GM21423 (cell line): ENCODE data around the gene COL4A3.
A peak's percentile ranks its signal among the peaks of the same experiment; 100 is the strongest.

Experiments
- ATAC-seq: cut with Tn5 transposase; IDR thresholded peaks from one replicate; pipeline ENCODE4 v1.9.1; 2021; ENCODE audit warnings: mild to moderate bottlenecking, moderate library complexity; ENCODE audit not compliant: unreplicated experiment

Gene COL4A3

DNA sequence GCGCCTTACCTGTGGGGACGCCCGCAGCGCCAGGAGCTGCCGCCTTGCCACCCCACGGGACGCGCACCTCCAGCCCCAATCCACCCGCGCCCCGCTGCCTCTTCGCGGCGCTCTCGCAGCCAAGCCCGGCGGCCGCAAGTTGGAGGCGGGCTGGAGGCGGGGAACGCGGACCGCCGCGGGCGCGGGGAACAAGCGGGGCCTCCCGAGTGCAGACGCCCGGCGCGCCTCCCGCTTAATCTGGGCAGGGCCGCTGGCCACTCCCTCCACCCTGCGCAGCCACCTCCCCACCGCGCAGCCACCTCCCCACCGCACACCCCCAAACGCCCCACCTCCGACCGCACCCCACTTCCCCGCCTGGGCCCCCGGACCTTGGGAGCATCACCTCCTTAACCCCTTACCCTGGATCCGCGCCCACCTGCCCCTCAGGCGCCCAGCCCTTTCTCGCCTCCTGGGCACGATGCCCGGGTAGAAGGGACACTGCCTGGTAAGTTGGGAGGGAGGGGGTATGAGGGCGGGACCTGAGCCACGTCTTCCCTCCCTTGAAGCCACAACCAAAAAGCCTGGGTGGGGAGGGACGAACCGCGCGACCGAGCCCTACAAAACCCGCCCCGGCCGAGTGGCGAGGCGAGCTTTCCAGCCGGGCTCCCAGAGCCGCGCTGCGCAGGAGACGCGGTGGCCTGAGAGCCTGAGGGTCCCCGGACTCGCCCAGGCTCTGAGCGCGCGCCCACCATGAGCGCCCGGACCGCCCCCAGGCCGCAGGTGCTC, at the start of gene COL4A3, which contains the start of gene COL4A4:
COL4A3 (plus strand) TSS at position 627 of the 765 bp plus-strand sequence; CDS start at position 730, 103 bp downstream.
COL4A4 (minus strand) TSS at position 208 of the 765 bp plus-strand sequence. CDS start 16,722 bp downstream, outside the sequence.
- peak; percentile 49 for ATAC-seq

DNA sequence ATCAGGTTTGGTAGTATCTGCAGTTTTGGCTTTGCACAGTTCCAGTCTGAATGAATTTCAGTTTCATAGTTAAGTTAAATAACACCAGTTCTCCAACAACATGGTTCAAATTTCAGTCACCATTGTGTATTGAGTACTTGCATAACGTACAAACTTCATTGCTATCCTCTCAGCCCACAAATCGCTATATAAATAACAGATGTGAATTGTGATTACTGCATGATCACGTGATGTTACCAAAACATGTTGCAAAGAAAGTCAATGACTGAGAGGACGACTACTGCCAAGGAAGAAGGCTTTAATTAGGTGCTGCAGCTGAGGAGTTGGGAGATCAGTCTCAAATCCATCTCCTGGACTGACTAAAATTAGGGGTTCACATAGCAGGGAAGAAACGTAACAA, 48.7 kb upstream of the COL4A3 start:
- ATAC-seq: no peak

DNA sequence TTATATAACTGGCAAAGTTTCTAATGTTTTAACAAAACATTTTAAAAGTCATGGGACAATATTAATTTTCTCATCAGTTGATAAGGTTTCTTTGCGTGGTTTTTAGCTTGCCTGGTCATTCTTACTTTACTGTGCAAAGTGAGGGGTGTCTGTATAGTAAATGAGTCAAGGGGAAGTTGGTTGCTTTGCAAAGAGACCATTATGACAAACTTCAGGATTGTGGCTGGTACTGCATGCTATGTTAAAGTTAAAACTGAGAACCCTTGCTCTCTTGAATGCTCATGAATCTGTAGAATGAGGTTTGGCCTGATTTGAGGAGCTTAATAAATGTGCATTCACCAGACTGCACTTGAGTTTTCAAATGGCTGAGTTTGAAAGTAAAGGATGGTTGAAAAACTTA, 47.4 kb upstream of the COL4A3 start:
- ATAC-seq: no peak

DNA sequence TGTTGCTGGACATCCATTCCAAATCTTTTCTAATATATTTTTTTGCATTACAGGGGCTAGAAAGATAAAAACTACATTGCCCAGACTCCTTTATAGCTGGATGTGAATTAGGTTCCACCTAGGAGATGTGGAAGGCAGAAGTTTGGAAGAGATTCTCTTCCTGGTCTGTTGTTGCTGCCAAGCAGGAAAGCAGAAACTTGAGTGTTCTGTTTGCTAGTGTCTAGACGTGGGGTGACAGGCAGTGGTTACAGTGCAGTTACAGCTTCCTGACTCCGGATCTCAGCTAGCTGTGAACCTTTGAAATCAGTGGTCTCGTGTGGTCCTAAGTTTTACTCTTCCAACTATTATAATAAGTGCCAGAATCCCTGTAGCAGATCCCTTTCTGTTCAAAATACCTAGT, 46.6 kb upstream of the COL4A3 start:
- no peak for ATAC-seq

DNA sequence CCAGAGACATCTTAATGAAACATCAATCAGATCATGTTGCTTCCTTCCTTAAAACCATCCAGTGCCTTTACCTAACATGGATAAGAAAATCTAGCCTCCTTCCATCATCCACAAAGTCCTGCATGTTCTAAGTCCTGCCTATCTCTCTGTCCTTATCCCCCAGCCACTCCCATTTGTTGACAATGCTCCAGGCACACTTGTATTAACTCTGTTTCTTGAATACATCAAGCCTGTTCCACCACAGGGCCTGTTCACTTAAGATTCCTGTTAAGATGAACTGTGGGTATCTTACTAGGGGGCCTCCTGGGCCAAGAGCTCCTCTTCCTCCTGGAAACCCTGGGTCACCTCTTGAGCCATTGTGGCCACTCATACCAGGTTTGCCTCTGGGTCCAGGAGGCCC, 46.1 kb upstream of the COL4A3 start:
- no peak for ATAC-seq

DNA sequence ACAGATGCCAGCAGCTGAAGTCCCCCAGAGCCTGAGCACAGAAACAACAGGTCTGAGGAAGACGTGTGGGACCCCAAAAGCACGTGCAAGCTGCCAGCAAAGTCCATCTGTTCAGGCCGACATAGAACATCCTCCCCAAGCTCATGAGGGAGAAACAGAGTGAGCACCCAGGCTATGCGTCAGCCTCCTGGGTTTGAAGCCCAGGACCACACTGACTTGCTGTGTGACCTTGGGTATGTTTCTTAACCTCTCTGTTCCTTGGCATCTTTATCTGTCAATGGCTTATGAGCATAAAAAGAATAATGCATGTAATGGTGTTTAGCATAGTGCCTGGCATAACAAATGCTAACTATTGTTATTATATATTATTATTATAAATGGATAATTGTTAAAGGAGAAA, 40.7 kb upstream of the COL4A3 start:
- ATAC-seq: no peak

DNA sequence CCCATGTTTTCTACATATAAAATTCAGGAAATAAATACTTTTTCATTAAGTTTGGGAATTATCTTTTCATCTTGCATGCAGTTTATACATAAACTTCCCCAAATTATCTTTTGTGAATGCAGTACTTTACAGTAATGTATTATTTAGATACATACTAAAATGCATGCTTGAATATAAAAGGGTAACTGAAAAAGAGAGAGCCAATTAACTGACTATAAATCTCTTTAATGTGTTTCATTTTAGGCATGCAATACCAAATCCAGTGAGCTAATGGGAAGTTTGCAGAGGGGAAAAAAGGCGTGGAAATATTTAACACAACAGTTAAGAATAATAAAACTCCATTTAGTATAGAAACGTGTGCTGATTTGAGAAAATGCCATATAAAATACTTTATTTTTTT, 39.6 kb upstream of the COL4A3 start:
- ATAC-seq: no peak

DNA sequence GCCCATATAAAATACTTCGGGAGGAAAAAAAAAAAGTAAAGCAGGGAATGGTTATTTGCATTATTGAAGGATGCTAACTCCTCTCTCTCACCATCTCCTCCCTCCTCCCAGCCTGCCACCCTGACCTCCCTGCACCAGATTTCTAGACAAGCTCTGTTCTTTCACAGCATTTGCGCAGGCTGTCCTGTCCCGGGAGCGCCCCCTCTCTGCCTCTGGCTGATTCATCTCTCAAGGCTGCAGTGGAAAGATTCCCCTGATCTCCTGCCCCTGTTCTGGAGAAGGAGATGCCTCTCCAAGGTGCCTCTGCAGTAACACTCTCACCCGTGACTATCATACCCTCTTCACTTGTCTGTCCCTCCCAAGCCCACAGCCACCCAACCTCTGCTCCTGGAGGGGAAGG, 38.9 kb upstream of the COL4A3 start:
- no peak for ATAC-seq

DNA sequence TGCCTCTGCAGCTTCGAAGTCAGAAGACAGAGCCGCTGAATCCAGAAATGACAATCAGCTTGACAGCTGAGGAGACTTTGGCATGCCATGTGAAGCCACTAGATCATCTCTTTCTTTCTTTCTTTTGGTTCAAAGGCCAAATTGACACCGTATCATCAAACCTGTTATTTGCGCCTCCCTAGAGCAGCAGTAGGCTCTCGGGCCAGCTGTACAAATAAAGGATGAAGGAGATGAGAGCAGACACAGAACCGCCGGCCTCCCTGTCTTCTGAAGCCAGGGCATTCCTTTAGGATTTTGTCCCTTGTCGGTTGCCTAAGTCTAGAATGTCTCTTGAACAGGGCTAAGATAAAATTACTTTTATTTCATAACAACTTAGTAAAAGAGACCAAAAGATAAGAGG, 37.2 kb upstream of the COL4A3 start:
- ATAC-seq: no peak

DNA sequence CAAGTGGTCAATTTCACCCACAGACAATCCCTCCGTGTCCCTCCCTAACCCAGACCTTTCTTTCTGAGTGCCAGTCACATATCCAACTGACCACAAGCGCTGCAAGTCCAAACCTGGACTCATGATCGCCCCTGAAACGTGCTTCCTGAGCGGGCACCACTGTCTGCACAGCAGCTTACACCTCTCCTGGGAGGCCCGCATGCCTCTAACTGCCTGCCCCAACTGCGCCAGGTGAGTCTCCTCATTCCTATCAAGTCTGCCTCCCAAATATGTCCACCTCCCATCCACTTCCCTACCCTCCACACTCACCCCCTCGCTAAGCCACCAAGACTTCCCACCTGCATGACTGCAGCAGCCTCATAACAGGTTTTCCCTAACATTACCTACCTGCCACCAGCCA, 33.8 kb upstream of the COL4A3 start:
- no peak for ATAC-seq

DNA sequence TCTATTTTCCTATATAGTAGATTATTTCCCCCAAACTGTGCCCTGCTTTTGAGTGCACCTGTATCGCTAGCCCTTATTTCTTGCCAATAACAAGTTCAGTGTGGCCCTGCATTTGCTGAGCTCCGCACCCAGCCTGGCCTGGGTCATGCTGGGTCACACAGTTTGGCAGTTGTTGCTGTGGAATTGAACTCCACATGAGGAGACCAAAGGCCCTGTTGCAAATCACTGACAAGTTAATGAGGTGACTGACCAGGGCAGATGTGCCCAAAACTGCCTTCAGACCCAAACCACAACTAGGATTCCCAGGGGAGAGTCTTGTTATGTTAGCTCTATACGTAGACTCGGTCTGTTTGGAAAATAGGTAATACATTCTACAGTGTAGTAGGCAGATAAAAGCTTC, 31.4 kb upstream of the COL4A3 start:
- ATAC-seq: no peak

DNA sequence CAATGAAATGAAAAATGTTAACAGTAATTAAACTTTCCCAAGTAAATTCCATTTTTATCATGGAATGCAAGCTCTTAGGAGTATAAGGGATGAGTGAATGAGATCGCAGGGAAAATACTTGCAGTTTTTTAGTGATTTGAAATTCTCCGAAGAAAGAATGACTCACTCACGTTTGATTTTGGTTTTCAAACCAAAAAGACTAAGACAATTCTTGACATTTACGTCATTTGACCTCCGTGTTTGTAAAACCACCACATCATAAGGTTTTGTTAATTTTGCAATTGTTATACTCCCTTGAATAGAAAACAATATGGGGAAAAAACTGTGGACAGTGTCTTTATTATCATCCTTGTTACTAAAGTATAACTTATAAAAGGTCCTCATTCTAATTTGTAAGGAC, 29.8 kb upstream of the COL4A3 start:
- ATAC-seq: no peak

DNA sequence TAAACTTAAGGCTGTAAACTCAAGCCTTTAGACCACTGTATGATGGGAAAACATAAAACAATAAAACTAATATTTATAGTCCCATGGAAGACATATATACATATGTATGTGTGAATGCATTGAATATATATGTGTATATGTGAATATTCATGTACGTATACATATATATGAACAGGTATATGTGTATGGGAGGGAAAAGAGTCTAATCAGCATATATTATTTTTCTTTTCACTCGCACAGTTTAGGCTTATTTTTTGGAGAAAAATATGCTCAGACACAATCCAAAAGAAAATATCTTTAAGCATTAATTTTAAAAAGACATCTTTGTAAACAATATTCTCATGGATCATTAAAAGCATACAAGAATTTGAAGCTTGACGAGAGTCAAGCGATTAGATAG, 23.1 kb upstream of the COL4A3 start:
- no peak for ATAC-seq

DNA sequence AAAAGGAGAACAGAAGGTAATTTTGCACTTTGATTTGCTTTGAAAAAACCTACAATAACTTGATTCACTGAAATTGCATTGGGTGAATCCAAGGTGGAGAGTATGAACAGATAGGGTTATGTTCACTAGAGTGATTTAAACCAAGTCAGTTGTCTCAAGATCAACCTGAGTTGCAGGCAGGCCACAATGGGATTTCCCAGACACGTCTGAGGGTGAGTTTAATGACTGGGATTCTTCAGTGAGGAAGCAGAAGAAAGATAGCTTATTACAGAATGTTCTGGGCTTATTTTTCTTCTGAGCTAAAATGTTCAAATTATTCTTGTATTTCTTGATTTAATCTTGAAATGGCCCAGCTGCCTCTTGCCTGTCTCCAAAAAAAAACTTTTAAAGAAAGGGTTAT, 20.5 kb upstream of the COL4A3 start:
- no peak for ATAC-seq

DNA sequence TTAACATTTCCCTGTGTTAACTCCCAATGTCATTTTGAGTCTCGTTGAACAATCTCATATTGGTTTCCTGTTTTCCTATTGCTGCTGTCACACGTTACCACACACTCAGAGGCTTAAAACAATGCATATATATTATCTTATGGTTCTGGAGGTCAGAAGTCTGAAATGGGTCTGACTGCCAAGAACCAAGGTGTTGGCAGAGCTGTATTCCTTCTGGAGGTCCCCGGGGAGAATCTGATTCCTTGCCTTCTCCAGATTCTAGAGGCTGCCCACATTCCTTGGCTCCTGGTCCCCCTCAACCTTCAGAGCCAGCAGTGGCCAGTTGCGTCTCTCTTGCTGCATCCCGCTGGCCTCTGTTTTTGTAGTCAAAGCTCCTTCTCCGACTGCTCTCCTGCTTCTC, 18.0 kb upstream of the COL4A3 start:
- no peak for ATAC-seq

DNA sequence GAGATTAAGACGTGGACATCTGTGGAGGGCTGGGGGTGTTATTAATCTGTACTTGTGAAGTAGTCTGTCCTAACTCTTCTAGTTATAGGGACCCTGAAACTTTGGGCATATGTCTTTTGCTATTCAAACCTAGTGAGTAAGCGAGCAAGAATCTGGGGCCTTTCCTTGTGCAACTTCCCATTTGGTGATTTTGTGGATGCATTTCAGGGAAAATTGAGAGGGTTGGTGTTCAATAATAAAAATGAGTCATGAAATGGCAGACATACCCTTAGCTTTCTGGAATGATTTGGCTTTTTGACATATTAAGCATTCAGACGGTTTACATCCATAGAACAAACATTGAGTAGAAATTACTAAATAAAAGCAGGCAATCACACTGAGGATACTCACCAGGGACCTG, 17.4 kb upstream of the COL4A3 start:
- ATAC-seq: no peak

DNA sequence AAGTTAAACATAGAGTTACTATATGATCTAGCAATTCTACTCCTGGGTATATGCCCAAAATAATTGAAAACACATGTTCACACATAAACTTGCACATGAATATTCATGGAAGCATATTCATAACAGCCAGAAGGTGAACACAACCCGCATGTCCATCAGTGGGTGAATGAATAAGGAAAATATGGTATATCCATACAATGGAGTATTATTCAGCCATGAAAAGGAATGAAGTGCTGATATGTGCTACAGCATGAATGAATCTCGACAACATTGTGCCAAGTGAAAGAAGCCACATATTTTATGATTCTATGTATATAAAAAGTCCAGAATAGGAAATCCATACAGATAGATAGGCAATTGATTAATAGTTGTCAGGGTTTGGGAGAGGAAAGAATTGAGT, 16.3 kb upstream of the COL4A3 start:
- no peak for ATAC-seq

DNA sequence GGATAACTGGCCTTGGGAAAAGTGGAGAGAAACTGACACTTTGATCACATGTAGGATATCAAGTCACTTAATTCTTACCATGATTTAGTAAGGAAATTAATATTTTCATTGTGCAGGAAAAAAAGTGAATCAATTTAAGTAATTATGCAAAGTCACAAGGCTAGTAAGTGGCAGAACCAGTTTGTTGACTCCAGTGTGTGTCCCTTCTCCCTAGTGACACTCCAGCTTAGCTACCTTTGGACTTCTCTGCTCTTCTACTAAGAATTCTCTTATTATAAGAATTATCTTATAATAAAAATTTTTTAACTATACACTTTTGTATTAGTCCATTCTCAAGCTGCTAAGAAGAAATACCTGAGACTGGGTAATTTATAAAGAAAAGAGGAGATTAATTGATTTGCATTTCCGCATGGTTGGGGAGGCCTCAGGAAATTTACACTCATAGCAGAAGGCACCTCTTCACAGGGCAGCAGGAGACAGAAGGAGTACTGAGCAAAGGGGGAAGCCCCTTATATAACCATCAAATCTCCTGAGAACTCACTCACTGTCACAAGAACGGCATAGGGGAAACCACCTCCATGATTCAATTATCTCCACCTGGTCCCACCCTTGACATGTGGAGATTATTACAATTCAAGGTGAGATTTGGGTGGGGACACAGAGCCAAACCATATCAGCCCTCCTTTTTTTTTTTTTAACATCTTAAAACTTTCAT, 14.0 kb upstream of the COL4A3 start:
- no peak for ATAC-seq

DNA sequence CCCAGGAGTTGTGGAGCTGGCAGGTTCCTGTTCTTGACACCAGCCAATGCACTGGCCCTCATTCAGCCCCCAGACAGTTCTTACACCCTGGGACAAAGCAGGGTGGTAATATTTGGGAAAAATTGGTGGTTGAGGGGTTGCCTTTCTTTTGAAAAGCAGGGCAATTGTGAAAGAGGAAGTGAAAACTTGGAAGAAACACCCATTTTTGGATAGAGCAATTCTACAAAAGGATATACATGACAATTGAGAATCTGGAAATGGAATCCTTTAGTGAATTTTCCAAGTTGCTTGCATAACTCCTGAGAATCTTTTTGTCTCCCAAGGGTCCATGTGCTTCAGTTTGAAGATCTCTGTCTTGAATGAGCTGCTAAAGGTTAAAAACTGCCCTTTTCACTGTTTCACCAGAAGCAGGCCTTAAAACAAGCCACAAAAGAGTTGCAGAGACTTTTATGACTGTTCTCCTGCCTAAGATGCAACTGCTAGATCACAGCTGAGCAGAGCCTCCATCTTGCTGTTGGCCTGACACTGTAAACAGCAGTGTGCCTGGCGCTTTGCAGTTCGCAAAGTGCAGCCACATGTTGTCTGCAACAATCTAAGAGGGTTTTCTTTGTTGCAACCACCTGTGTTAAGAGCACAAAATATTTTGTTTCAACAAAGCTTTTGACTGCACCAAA, 12.2 kb upstream of the COL4A3 start:
- no peak for ATAC-seq

DNA sequence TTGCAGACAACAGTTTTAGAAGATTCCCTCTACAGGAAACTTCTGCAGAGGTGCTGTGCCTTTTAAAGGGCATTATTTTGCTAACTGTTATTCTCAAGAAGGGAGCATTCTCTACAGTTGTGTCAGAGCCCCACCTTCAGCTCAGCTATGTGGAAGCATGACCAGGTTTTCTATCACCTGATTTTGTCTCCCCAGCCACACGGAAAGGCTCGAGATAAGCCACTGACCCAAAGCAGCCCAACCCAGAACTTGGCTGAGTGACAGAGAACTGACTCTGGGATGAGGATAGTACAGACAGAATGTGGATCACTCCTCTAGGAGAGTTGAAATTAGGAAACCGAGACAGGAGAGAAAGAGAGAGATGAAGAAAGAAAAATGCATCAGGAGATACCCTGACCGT, 11.1 kb upstream of the COL4A3 start:
- ATAC-seq: no peak

DNA sequence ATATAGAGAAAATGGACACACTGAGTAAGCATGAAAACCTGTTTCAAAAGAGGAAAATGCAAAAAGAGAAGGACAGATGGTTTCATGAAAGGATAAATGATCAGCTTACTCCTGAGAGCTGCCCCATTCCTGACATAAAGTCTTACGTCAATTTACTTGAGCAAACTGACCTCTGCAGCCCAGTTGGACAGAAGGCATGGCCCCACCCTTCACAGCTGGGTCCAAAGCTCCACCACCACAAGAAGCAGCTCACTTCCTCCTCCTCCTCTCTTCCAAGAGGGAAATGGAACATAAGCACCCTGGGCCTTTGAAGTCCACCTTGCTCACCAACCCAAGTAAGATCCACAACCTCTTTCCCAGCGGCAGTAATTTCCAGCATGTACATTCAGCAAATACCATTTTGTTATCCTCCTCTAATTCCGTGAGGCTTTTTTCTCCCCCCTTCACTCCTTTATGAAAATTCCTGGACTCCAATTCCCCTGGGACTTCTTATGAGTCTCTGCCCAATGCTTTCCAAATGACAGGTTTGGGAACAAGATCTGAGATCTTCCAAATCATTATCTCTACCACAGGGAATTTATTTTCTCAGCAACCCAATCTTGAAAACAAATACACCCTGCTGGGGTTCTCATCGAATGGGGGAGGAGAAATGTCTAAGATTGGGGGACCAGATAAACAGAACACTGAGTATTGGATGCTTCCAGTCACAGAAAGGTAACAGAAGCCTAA, 10.5 kb upstream of the COL4A3 start:
- ATAC-seq: no peak
